K562 (cell line): ENCODE data around the gene MTHFR. TPM values are rescaled to one million over a fixed set of nuclear protein-coding genes. Genes with fewer than 3 reads are reported as not detected.

Source experiments
- BACH1 ChIP-seq: fragments of 200-800 bp; sonication (Bioruptor generic); IDR thresholded peaks from 2 replicates; pipeline ENCODE4 v1.6.1; 2016; ENCODE audit warnings: missing genetic modification characterization, missing compliant biosample characterization
- E2F1 ChIP-seq: sonication (generic); formaldehyde crosslinking; IDR thresholded peaks from 2 replicates; pipeline ENCODE4 v1.8.1; 2023; ENCODE audit warnings: mild to moderate bottlenecking, missing genetic modification reagents, moderate library complexity
- ETS2 ChIP-seq: IDR thresholded peaks from 2 replicates; pipeline ENCODE4 v1.6.1; 2016; ENCODE audit warnings: borderline replicate concordance, missing genetic modification characterization, mild to moderate bottlenecking, moderate library complexity, missing compliant biosample characterization; ENCODE audit not compliant: poor library complexity, severe bottlenecking
- NFXL1 ChIP-seq: fragments of 450-650 bp; formaldehyde crosslinking; IDR thresholded peaks from 2 replicates; pipeline ENCODE4 v1.4.0; 2021; ENCODE audit warnings: mild to moderate bottlenecking
- PCBP1 ChIP-seq: fragments of 200-400 bp; formaldehyde crosslinking; IDR thresholded peaks from 2 replicates; pipeline ENCODE4 v1.6.1; 2018; ENCODE audit warnings: mild to moderate bottlenecking, low read depth, low read length; ENCODE audit not compliant: poor library complexity, severe bottlenecking
- SRSF3 ChIP-seq: fragments of 200-400 bp; formaldehyde crosslinking; IDR thresholded peaks from 2 replicates; pipeline ENCODE4 v1.6.1; 2016; ENCODE audit warnings: mild to moderate bottlenecking, low read length, moderate library complexity; ENCODE audit not compliant: insufficient read depth
- ZFPM2 ChIP-seq: fragments of 250-450 bp; sonication (Bioruptor Pico); IDR thresholded peaks from 2 replicates; pipeline ENCODE4 v1.5.1; 2022; ENCODE audit warnings: mild to moderate bottlenecking
- ZNF24 ChIP-seq: fragments of 450-650 bp; IDR thresholded peaks from 2 replicates; pipeline ENCODE4 v1.6.1; 2016
- ZNF316 ChIP-seq: fragments of 450-650 bp; IDR thresholded peaks from 2 replicates; pipeline ENCODE4 v1.6.1; 2016
- ZNF318 ChIP-seq, 2 experiments: fragments of 450-650 bp; IDR thresholded peaks; 2 replicates each; pipeline ENCODE4 v1.6.1; 2016; ENCODE audit warnings: mild to moderate bottlenecking in 2 of 2, borderline replicate concordance in 1 of 2, low read depth in 1 of 2, moderate library complexity in 1 of 2
- ZNF586 ChIP-seq: fragments of 450-650 bp; formaldehyde crosslinking; conservative IDR thresholded peaks from 2 replicates; pipeline ENCODE4 v1.4.0; 2020; ENCODE audit warnings: mild to moderate bottlenecking, moderate library complexity
- polyA plus RNA-seq, 8 experiments: library from polyadenylated mRNA; depleted of rRNA in 4 of 8; stranded (reverse) in 5 of 8; unstranded in 3 of 8; fragments of >200 nt; fragmentation: Nextera tagmentation in 2 of 8; fragmentation: Illumina TruSeq in 1 of 8; extraction: Ambion mirVana in 2 of 8; extraction: Trizol in 1 of 8; gene quantifications; 2 replicates each; pipeline versions ENCODE4 v1.2.1 to v1.2.3, GENCODE V29; 2011 to 2014; ENCODE audit warnings: inconsistent platforms in 1 of 8, missing spikeins in 1 of 8
- total RNA-seq, 7 experiments: library from RNA; depleted of rRNA in 6 of 7; stranded (reverse); fragments of >200 nt in 6 of 7; fragmentation: Illumina TruSeq in 2 of 7; extraction: Trizol in 2 of 7; gene quantifications; 2 replicates each; pipeline versions ENCODE4 v1.2.1 to v1.2.3, GENCODE V29; 2011 to 2021; ENCODE audit warnings: low replicate concordance in 1 of 7
- TF ChIP-seq, protein P1 (sequence below): fragments of 250-450 bp; sonication (Bioruptor Pico); IDR thresholded peaks from 2 replicates; pipeline ENCODE4 v1.4.0; 2020
- TF ChIP-seq, protein P2 (sequence below): fragments of 450-650 bp; IDR thresholded peaks from one replicate; pipeline ENCODE4 v1.6.1; 2018; ENCODE audit warnings: mild to moderate bottlenecking, moderate library complexity; ENCODE audit not compliant: partially characterized antibody

The MTHFR gene
- total and polyA plus RNA-seq, 9 of the 15 experiments (the other 6 are each of a cell fraction or from before 2014, with no cell fraction given), result 5.0 to 104 (median 62.6) TPM

- TF ChIP-seq ZNF316 (no peak), ZNF318 (IDR thresholded peaks at IDR 0.05; ENCODE audit: borderline replicate concordance in 1 of 2, low read depth in 1 of 2) (no peak), NFXL1 (CRISPR knock-in tag) (peak; percentile 47; the same call in 1 of the 2 replicates), ZNF586 (no peak), E2F1 (CRISPR knock-in tag) (0 out of 2 replicates have a peak, but pooled peaks have one; percentile 32), ZFPM2 (CRISPR knock-in tag) (no peak), BACH1 (tag) (no peak), PCBP1 (no peak), ETS2 (tag) (no peak), ZNF24 (no peak), SRSF3 (no peak)
- TF ChIP-seq, protein P1, sequence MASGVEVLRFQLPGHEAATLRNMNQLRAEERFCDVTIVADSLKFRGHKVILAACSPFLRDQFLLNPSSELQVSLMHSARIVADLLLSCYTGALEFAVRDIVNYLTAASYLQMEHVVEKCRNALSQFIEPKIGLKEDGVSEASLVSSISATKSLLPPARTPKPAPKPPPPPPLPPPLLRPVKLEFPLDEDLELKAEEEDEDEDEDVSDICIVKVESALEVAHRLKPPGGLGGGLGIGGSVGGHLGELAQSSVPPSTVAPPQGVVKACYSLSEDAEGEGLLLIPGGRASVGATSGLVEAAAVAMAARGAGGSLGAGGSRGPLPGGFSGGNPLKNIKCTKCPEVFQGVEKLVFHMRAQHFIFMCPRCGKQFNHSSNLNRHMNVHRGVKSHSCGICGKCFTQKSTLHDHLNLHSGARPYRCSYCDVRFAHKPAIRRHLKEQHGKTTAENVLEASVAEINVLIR (CRISPR knock-in tag), result no peak
- TF ChIP-seq, protein P2, sequence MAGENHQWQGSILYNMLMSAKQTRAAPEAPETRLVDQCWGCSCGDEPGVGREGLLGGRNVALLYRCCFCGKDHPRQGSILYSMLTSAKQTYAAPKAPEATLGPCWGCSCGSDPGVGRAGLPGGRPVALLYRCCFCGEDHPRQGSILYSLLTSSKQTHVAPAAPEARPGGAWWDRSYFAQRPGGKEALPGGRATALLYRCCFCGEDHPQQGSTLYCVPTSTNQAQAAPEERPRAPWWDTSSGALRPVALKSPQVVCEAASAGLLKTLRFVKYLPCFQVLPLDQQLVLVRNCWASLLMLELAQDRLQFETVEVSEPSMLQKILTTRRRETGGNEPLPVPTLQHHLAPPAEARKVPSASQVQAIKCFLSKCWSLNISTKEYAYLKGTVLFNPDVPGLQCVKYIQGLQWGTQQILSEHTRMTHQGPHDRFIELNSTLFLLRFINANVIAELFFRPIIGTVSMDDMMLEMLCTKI, result no peak
Observed at GRCh38 chr1:11796036-11796828, 9.5 kb downstream of the MTHFR start (continued).
